Ramos (cell line): ENCODE results near the gene CCDC40.
"Not testable (repeated sequence)": the region's sequence is repeated elsewhere in the genome, so short reads cannot be mapped to it uniquely, and the experiment has no call there.

Experiments
- in situ Hi-C: fragments of 300-500 bp; cut with MboI; formaldehyde crosslinking; loops from one replicate; pipeline ENCODE4 v1.14.3; 2022; ENCODE audit warnings: low sequenced_read_pairs; ENCODE audit not compliant: unreplicated experiment

The CCDC40 gene

GRCh38 chr17:80035937-80036714, at the start of gene CCDC40:
Gene CCDC40 (plus strand): TSS chr17:80036642. CDS start chr17:80036663, 21 bp downstream.
- in situ Hi-C loops: no loop called here

- in situ Hi-C loops: no loop called here
Observed at GRCh38 chr17:79987187-79987934, 49.1 kb upstream of the CCDC40 start.

GRCh38 chr17:79987935-79988184, 48.6 kb upstream of the CCDC40 start:
- in situ Hi-C loops: no loop called here

- in situ Hi-C loops: no loop called here
Observed at GRCh38 chr17:79988185-79988971, 48.1 kb upstream of the CCDC40 start.

GRCh38 chr17:79989106-79989835, 47.2 kb upstream of the CCDC40 start:
- in situ Hi-C loops: no loop called here

- in situ Hi-C loops: no loop called here
Observed at GRCh38 chr17:79990051-79990592, 46.3 kb upstream of the CCDC40 start.

- in situ Hi-C loops: no loop called here
Observed at GRCh38 chr17:79990704-79991103, 45.7 kb upstream of the CCDC40 start.

GRCh38 chr17:79991140-79991923, 45.1 kb upstream of the CCDC40 start:
- in situ Hi-C loops: no loop called here

- in situ Hi-C loops: no loop called here
Observed at GRCh38 chr17:79991924-79992648, 44.4 kb upstream of the CCDC40 start.

GRCh38 chr17:79992649-79993389, 43.6 kb upstream of the CCDC40 start:
- in situ Hi-C loops: no loop called here

- in situ Hi-C loops: no loop called here
Observed at GRCh38 chr17:79993390-79994227, 42.8 kb upstream of the CCDC40 start.

- in situ Hi-C loops: not testable (repeated sequence)
Observed at GRCh38 chr17:79994228-79994569, 42.2 kb upstream of the CCDC40 start.

- in situ Hi-C loops: no loop called here
Observed at GRCh38 chr17:79994602-79995001, 41.8 kb upstream of the CCDC40 start.

GRCh38 chr17:79995696-79996095, 40.7 kb upstream of the CCDC40 start:
- in situ Hi-C loops: no loop called here

- in situ Hi-C loops: no loop called here
Observed at GRCh38 chr17:79996291-79996690, 40.2 kb upstream of the CCDC40 start.

- in situ Hi-C loops: no loop called here
Observed at GRCh38 chr17:79997011-79997660, 39.3 kb upstream of the CCDC40 start.

- in situ Hi-C loops: no loop called here
Observed at GRCh38 chr17:80000136-80000535, 36.3 kb upstream of the CCDC40 start.
